Neural crest cell (in vitro differentiated cells): ENCODE results near the gene DYNC1I2. TPM values are rescaled to one million over a fixed set of nuclear protein-coding genes. Genes with fewer than 3 reads are reported as not detected.

Source experiments
- DNase-seq: peaks from one replicate; pipeline ENCODE4 v3.0.0; 2021; ENCODE audit warnings: low read depth, mixed read lengths, low spot score
- H3K27ac Mint-ChIP-seq: one replicate; pipeline ENCODE4 v1.8.0; 2021; ENCODE audit warnings: mild to moderate bottlenecking, mixed read lengths; ENCODE audit not compliant: unreplicated experiment
- H3K27me3 Mint-ChIP-seq: 2 replicates; pipeline ENCODE4 v1.8.0; 2021; ENCODE audit warnings: low read depth, mild to moderate bottlenecking, mixed read lengths
- H3K36me3 Mint-ChIP-seq: 2 replicates; pipeline ENCODE4 v1.8.0; 2021; ENCODE audit warnings: low read depth, mild to moderate bottlenecking, mixed read lengths
- H3K4me1 Mint-ChIP-seq: 2 replicates; pipeline ENCODE4 v1.8.0; 2021; ENCODE audit warnings: mixed read lengths
- H3K4me3 Mint-ChIP-seq: one replicate; pipeline ENCODE4 v1.8.0; 2021; ENCODE audit warnings: mild to moderate bottlenecking, mixed read lengths
- H3K9me3 Mint-ChIP-seq: 2 replicates; pipeline ENCODE4 v1.8.0; 2021; ENCODE audit warnings: mixed read lengths
- total RNA-seq: library from RNA; stranded (reverse); gene quantifications from 2 replicates; pipeline ENCODE4 v1.2.1, GENCODE V29; 2021
- TF ChIP-seq, protein P1 (sequence below): fragments of 200-600 bp; sonication (generic); conservative IDR thresholded peaks from 2 replicates; pipeline ENCODE4 v1.5.0; 2021; ENCODE audit warnings: antibody characterized with exemption, mild to moderate bottlenecking

The DYNC1I2 gene
- total RNA-seq, 1 donor from 2014 or later = 109 TPM

DNA sequence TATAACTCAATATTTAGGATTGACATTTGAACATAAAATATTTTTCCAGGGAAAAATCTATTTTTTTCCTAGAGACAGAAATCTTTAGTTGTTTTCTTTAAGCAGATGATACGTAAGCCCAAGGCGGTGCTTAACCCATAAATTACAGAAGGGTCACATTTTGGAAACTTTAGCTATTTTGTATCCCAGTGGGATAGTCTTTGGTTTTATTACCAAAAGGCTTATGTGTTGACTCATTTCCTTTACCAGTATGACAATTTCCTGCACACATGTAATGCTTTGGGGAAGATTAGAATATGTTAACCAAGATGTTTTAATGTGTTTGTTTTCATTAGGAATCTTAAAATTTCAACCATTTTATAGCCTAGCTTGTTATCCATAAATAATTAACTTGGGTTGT is 24.8 kb downstream of the DYNC1I2 start:
- Mint-ChIP-seq H3K4me1 (peaks cover 8% of the 10 kb centered on the region), H3K27me3 (no peaks in the 10 kb centered on the region), H3K27ac (no peak overlapping the region), H3K9me3 (no peaks in the 10 kb centered on the region), H3K4me3 (no peak overlapping the region), H3K36me3 (peaks cover 3% of the 10 kb centered on the region)
- no peak for DNase-seq
- TF ChIP-seq, protein P1, sequence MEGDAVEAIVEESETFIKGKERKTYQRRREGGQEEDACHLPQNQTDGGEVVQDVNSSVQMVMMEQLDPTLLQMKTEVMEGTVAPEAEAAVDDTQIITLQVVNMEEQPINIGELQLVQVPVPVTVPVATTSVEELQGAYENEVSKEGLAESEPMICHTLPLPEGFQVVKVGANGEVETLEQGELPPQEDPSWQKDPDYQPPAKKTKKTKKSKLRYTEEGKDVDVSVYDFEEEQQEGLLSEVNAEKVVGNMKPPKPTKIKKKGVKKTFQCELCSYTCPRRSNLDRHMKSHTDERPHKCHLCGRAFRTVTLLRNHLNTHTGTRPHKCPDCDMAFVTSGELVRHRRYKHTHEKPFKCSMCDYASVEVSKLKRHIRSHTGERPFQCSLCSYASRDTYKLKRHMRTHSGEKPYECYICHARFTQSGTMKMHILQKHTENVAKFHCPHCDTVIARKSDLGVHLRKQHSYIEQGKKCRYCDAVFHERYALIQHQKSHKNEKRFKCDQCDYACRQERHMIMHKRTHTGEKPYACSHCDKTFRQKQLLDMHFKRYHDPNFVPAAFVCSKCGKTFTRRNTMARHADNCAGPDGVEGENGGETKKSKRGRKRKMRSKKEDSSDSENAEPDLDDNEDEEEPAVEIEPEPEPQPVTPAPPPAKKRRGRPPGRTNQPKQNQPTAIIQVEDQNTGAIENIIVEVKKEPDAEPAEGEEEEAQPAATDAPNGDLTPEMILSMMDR = no peak

DNA sequence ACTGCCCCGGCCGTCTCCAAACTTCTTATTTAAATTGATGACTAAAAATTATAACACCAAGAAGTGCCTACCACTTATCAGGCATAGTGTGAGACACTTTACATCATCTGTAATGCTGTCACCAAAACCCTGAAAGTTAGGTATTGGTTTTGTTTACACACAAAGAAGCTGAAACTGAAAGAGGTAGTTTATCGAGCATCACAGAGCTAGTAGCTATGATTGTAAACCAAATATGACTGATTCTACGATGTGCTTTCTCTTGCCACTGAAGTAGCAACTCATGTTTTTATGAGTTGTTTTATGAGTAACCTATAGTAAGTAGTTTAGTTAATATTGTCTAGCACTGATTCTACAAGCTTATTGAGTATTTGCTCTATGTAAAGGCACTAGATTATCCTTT is 31.5 kb downstream of the DYNC1I2 start:
- H3K27ac Mint-ChIP-seq = no peak overlapping the region
- TF ChIP-seq, protein P1 = no peak
- H3K9me3 Mint-ChIP-seq = no peaks in the 10 kb centered on the region
- H3K36me3 Mint-ChIP-seq = peaks cover 6% of the 10 kb centered on the region
- H3K27me3 Mint-ChIP-seq = no peaks in the 10 kb centered on the region
- H3K4me1 Mint-ChIP-seq = peaks cover 10% of the 10 kb centered on the region
- no peak overlapping the region for H3K4me3 Mint-ChIP-seq
- DNase-seq = no peak

DNA sequence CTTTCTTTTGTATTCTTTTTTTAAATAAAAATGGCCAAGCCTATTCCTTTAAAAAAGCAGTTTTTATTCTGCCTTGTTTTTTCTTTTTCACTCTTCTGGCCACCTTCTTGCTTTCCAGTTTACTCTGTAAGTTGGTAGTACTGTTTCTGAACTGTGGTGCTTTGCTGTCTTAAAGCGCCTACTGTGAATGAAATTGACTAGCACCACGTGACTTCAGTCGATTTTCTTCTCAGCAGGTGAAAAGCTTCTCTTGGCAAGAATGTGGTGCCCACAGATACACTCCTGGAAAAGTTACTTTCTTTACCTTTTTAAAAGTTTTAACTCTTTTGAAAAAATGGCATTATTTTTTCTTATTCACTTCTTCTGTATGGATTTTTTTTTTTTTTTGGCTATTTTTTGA is 32.4 kb downstream of the DYNC1I2 start:
- no peaks in the 10 kb centered on the region for H3K9me3 Mint-ChIP-seq
- no peak overlapping the region for H3K4me3 Mint-ChIP-seq
- no peaks in the 10 kb centered on the region for H3K27me3 Mint-ChIP-seq
- no peak overlapping the region for H3K27ac Mint-ChIP-seq
- TF ChIP-seq, protein P1 = no peak
- peaks cover 15% of the 10 kb centered on the region for H3K4me1 Mint-ChIP-seq
- peaks cover 6% of the 10 kb centered on the region for H3K36me3 Mint-ChIP-seq
- DNase-seq = no peak

DNA sequence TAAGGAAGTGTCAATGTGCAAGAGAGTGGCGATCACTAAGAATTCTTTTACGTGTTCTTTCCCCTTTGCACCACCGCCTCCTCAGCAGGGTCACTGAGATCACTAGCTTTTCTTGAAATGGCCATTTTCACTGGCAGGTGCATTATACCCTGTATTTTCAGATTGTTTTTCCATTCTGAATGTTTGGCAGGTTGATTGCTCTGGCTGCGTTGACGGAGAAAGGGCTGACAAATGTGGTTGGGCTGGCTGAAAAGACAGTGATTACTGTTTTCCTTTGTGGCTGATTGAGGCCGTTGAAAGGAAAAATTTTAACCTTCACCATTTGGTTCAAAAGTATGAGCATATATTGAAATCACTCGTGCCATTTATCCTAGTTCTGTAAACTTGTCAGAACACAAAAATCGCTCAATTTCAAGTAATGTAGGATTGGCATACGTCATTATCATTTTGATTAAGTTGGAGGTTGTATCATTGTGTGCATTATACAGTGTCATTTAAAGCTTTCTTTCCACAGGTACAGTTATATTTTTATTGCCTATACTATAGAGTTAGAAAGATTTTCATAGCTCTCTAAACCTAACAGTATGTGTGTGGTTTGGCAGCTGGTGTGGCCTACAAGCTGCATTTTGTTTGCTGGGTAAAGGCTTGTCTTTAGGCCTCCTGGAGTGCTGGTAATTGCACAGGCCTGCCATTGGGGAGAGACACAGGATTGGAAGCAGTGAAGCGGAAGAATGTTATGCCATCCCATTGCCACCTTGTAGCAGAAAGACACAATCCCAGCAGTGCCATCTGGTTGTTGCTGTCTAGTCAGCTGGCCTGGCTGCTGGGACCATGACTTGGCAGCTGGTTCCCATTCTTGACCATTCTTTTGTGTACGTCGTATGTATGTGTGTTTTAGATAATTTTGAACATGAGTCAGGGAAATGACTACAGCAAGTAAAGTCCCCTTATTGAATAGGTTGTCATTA is 36.7 kb downstream of the DYNC1I2 start:
- no peak overlapping the region for H3K27ac Mint-ChIP-seq
- H3K4me1 Mint-ChIP-seq = peaks cover 15% of the 10 kb centered on the region
- H3K9me3 Mint-ChIP-seq = no peaks in the 10 kb centered on the region
- no peaks in the 10 kb centered on the region for H3K27me3 Mint-ChIP-seq
- DNase-seq = no peak
- H3K36me3 Mint-ChIP-seq = no peaks in the 10 kb centered on the region
- TF ChIP-seq, protein P1 = no peak
- no peak overlapping the region for H3K4me3 Mint-ChIP-seq

DNA sequence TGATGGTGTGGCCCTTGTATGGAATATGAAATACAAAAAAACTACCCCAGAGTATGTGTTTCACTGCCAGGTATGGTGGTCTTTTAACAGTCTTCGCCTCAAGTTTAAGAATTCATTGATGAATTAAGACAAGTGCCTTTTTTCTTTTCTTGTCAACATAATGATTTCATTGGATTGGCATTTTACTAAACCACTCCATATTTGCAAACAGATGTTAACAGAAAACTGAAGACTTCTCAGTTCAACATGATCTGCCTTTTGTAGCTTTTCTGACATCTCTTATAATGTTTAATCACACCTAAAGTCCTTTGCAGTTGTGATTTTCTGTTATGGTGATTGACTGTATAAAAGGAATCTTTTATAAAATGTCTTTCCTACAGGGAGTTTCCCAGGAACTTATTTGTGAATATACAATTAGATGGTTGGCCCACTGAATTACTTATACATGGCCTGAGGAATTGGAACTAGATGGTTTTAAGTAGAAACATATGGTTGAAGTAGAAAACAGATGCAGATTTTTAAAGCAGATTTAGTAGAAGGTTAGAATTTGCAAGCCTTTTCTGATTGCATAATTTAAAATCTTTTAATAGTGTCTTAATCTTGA is 39.7 kb downstream of the DYNC1I2 start:
- no peak overlapping the region for H3K27ac Mint-ChIP-seq
- TF ChIP-seq, protein P1 = no peak
- no peaks in the 10 kb centered on the region for H3K27me3 Mint-ChIP-seq
- peaks cover 14% of the 10 kb centered on the region for H3K36me3 Mint-ChIP-seq
- DNase-seq = no peak
- H3K4me3 Mint-ChIP-seq = no peak overlapping the region
- H3K4me1 Mint-ChIP-seq = peaks cover 15% of the 10 kb centered on the region
- H3K9me3 Mint-ChIP-seq = no peaks in the 10 kb centered on the region
